PC-9 (cell line): Measurements from ENCODE around the gene GSTA5. TPM values are rescaled to one million over a fixed set of nuclear protein-coding genes. Genes with fewer than 3 reads are reported as not detected.

Experiments used
- Bru-seq: library from RNA; stranded (reverse); fragments of 400-500 nt; gene quantifications from one replicate; lab custom pipeline; 2021; lab: Mats Ljungman, UMichigan
- BruChase-seq, 2 experiments: library from RNA; stranded (reverse); fragments of 400-500 nt; gene quantifications; one replicate each; lab custom pipeline; 2021; lab: Mats Ljungman, UMichigan
- BruUV-seq: library from RNA; stranded (reverse); fragments of 400-500 nt; replicated peaks from 2 replicates; lab custom pipeline; 2021; lab: Mats Ljungman, UMichigan
- CTCF ChIA-PET: fragments of 300-600 bp; sonication (Branson Sonifier 250); formaldehyde crosslinking; loops from one replicate; lab custom pipeline; 2022; ENCODE audit warnings: antibody characterized with exemption; lab: Charles Lee
- POLR2A ChIA-PET: fragments of 300-600 bp; sonication (Branson Sonifier 250); formaldehyde crosslinking; loops from one replicate; lab custom pipeline; 2022; ENCODE audit warnings: antibody characterized with exemption; ENCODE audit not compliant: unreplicated experiment; lab: Charles Lee
- DNase-seq, 2 experiments: peaks; one replicate each; pipeline versions ENCODE4 v3.0.0 to v3.0.0-alpha.2; 2015 to 2022; ENCODE audit warnings: mixed read lengths in 1 of 2
- H2AFZ ChIP-seq: fragments of 200-600 bp; sonication (generic); 2 replicates; pipeline ENCODE4 v1.8.1; 2017; ENCODE audit warnings: antibody characterized with exemption
- H3F3A ChIP-seq: fragments of 200-600 bp; sonication (generic); 2 replicates; pipeline ENCODE4 v1.8.1; 2017; ENCODE audit warnings: antibody characterized with exemption, mild to moderate bottlenecking, low read depth; ENCODE audit not compliant: insufficient read depth
- H3K27ac ChIP-seq: fragments of 200-600 bp; sonication (generic); 2 replicates; pipeline ENCODE4 v1.6.1; 2016; ENCODE audit warnings: mixed run types
- H3K27me3 ChIP-seq: fragments of 200-600 bp; sonication (generic); 2 replicates; pipeline ENCODE4 v1.6.1; 2016; ENCODE audit warnings: low read depth, mixed run types; ENCODE audit not compliant: insufficient read depth
- H3K36me3 ChIP-seq: fragments of 200-600 bp; sonication (generic); 2 replicates; pipeline ENCODE4 v1.6.1; 2016; ENCODE audit warnings: low read depth, mixed run types
- H3K4me1 ChIP-seq: fragments of 200-600 bp; sonication (generic); replicated peaks from 2 replicates; pipeline ENCODE4 v1.6.1; 2016; ENCODE audit warnings: mixed run types; ENCODE audit not compliant: insufficient read depth
- H3K4me2 ChIP-seq: fragments of 200-600 bp; sonication (generic); 2 replicates; pipeline ENCODE4 v1.6.1; 2017; ENCODE audit warnings: mixed run types
- H3K4me3 ChIP-seq: fragments of 200-600 bp; sonication (generic); 2 replicates; pipeline ENCODE4 v1.6.1; 2016; ENCODE audit warnings: mixed run types
- H3K79me2 ChIP-seq: fragments of 200-600 bp; sonication (generic); 2 replicates; pipeline ENCODE4 v1.6.1; 2017; ENCODE audit warnings: low read depth, mixed run types
- H3K9me2 ChIP-seq: fragments of 200-600 bp; sonication (generic); 2 replicates; pipeline ENCODE4 v1.8.1; 2017; ENCODE audit warnings: mild to moderate bottlenecking; ENCODE audit not compliant: insufficient read depth
- H3K9me3 ChIP-seq: fragments of 200-600 bp; sonication (generic); 2 replicates; pipeline ENCODE4 v1.8.1; 2016; ENCODE audit warnings: low read depth; ENCODE audit not compliant: insufficient read depth
- H4K20me1 ChIP-seq: fragments of 200-600 bp; sonication (generic); 2 replicates; pipeline ENCODE4 v1.8.1; 2017; ENCODE audit not compliant: insufficient read depth
- EZH2 ChIP-seq: fragments of 200-600 bp; sonication (generic); IDR thresholded peaks from 2 replicates; pipeline ENCODE4 v1.8.0; 2017; ENCODE audit warnings: antibody characterized with exemption, low read depth
- intact Hi-C: fragments of 100-400 bp; cut with micrococcal nuclease; formaldehyde crosslinking; loops from one replicate; pipeline ENCODE4 v1.10.0; 2022; ENCODE audit not compliant: unreplicated experiment
- long read RNA-seq: library from polyadenylated mRNA; stranded (forward); transcript quantifications from one replicate; pipeline ENCODE4 v2.0.0, GENCODE V29; 2022
- total RNA-seq: library from RNA; stranded (reverse); gene quantifications from 2 replicates; pipeline ENCODE4 v1.2.3, GENCODE V29; 2021
- TF ChIP-seq, protein P1 (sequence below): fragments of 200-600 bp; sonication (generic); conservative IDR thresholded peaks from 2 replicates; pipeline ENCODE4 v1.6.1; 2017; ENCODE audit warnings: mixed run types, antibody characterized with exemption, mild to moderate bottlenecking, moderate library complexity

GSTA5 gene
- not detected in 2 replicates for total RNA-seq
- Bru-seq, nascent RNA, result not detected
- not detected for BruChase-seq, experiment 1, labeled RNA remaining after a 2-hour chase
- not detected for BruChase-seq, experiment 2, labeled RNA remaining after a 6-hour chase
- long read RNA-seq, result 0 reads

DNA sequence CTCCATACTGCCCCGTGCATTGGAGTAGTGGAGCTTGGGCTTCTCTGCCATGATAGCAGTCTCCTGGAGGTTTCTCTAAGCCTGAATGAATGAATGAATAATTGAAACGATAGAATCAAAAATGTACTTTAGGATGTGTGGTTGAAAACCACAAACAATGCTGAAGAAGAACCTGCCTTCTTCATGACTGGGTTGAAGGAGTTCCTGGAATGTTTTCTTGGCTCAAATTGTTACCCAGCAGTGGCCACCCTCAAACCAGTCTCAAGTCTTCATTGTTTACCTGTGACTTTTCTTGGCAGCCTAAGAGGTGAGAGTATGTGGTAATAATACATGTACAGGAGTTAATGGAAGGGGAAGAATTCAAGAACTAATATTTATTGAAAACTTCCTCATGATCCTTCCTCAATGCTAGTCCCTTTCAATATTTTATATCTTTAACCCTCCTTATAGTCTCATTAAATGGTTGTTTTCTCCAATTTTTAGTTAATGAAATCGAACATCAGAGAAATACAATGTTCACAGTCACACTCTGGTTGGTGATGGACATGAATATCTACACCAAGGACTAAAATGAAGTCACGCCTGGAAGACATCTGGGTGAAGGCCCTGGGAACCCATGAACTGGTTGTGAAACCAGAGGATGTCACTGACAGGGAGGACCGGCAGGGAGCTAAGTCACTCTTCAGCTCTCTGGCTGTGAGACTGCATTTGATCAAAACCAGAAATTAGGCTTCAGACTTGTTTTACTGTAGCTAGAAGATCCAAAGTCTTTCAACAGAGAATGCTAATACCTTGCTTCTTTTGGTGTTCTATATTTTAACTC is at the start of gene GSTA5:
Gene GSTA5 (minus strand): TSS at position 51 of the 823 bp plus-strand sequence.
- Histone ChIP-seq H3K9me2 (no peaks in the 10 kb centered on the region), H2AFZ (no peak within 1 kb of the TSS), H3K36me3 (no peaks in the 10 kb centered on the region), H4K20me1 (no peaks in the 10 kb centered on the region), H3K4me3 (no peak within 1 kb of the TSS), H3K9me3 (no peaks in the 10 kb centered on the region), H3K4me2 (no peak within 1 kb of the TSS; the same call in 1 of the 2 replicates), H3K27ac (no peak within 1 kb of the TSS), H3F3A (no peaks in the 10 kb centered on the region), H3K79me2 (no peaks in the 10 kb centered on the region), H3K27me3 (no peaks in the 10 kb centered on the region), H3K4me1 (no peaks in the 10 kb centered on the region)
- peak; percentile 14 to 59 for DNase-seq
- ChIA-PET POLR2A (no interaction called here), CTCF (no interaction called here)
- intact Hi-C loops, result no loop called here
- TF ChIP-seq, protein P1, sequence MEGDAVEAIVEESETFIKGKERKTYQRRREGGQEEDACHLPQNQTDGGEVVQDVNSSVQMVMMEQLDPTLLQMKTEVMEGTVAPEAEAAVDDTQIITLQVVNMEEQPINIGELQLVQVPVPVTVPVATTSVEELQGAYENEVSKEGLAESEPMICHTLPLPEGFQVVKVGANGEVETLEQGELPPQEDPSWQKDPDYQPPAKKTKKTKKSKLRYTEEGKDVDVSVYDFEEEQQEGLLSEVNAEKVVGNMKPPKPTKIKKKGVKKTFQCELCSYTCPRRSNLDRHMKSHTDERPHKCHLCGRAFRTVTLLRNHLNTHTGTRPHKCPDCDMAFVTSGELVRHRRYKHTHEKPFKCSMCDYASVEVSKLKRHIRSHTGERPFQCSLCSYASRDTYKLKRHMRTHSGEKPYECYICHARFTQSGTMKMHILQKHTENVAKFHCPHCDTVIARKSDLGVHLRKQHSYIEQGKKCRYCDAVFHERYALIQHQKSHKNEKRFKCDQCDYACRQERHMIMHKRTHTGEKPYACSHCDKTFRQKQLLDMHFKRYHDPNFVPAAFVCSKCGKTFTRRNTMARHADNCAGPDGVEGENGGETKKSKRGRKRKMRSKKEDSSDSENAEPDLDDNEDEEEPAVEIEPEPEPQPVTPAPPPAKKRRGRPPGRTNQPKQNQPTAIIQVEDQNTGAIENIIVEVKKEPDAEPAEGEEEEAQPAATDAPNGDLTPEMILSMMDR, result no peak
- TF ChIP-seq EZH2, result no peak
- no TSS peak for BruUV-seq

- no TSS peak for BruUV-seq
- no peak for TF ChIP-seq EZH2
- TF ChIP-seq, protein P1, result no peak
- Histone ChIP-seq H3K4me2 (no peak overlapping the region), H3K9me2 (no peaks in the 10 kb centered on the region; the same call in 1 of the 2 replicates), H4K20me1 (no peaks in the 10 kb centered on the region), H3K4me3 (no peak overlapping the region), H3K36me3 (no peaks in the 10 kb centered on the region), H3K79me2 (no peaks in the 10 kb centered on the region), H3K4me1 (peaks cover 14% of the 10 kb centered on the region), H3K9me3 (no peaks in the 10 kb centered on the region), H3F3A (no peaks in the 10 kb centered on the region), H3K27me3 (no peaks in the 10 kb centered on the region), H2AFZ (no peak overlapping the region), H3K27ac (no peak overlapping the region)
- CTCF ChIA-PET, result no interaction called here
- POLR2A ChIA-PET, result no interaction called here
- DNase-seq, result no peak
- intact Hi-C loops, result no loop called here
These were observed 49.4 kb upstream of the GSTA5 start for GRCh38 chr6:52890018-52890417.

GRCh38 chr6:52887910-52888524 is 47.4 kb upstream of the GSTA5 start:
- no peak overlapping the region for H3K27ac ChIP-seq
- H3F3A ChIP-seq, result no peaks in the 10 kb centered on the region
- no peaks in the 10 kb centered on the region for H3K27me3 ChIP-seq
- H3K4me3 ChIP-seq, result no peak overlapping the region
- TF ChIP-seq EZH2, result no peak
- TF ChIP-seq, protein P1, result no peak
- peak overlapping the region; percentile 3; the same call in 1 of the 2 replicates for H3K4me2 ChIP-seq
- intact Hi-C loops, result no loop called here
- H3K36me3 ChIP-seq, result no peaks in the 10 kb centered on the region
- H4K20me1 ChIP-seq, result no peaks in the 10 kb centered on the region
- DNase-seq, result peak in 1 of 2 experiments; percentile 37
- no peaks in the 10 kb centered on the region for H3K9me3 ChIP-seq
- ChIA-PET CTCF (interaction anchor here (0.7 kb wide), 2 partner anchors 54 to 281 kb away, joined by 3 to 4 read pairs; no protein-coding TSS in a partner anchor), POLR2A (interaction anchor here (0.5 kb wide), 1 partner anchor 30 kb away, joined by 8 read pairs; no protein-coding TSS in a partner anchor)
- no peaks in the 10 kb centered on the region for H3K79me2 ChIP-seq
- H3K4me1 ChIP-seq, result peaks cover 14% of the 10 kb centered on the region
- no peak overlapping the region for H2AFZ ChIP-seq
- BruUV-seq, result no TSS peak
- no peaks in the 10 kb centered on the region; the same call in 1 of the 2 replicates for H3K9me2 ChIP-seq
